K562 (cell line): ENCODE results near the gene CLCN6. TPM values are rescaled to one million over a fixed set of nuclear protein-coding genes. Genes with fewer than 3 reads are reported as not detected.

Experiments used
- BACH1 ChIP-seq: fragments of 200-800 bp; sonication (Bioruptor generic); IDR thresholded peaks from 2 replicates; pipeline ENCODE4 v1.6.1; 2016; ENCODE audit warnings: missing genetic modification characterization, missing compliant biosample characterization
- CTBP1 ChIP-seq: fragments of 450-650 bp; IDR thresholded peaks from 2 replicates; pipeline ENCODE4 v1.6.1; 2016; ENCODE audit warnings: borderline replicate concordance
- DDX20 ChIP-seq: fragments of 450-650 bp; IDR thresholded peaks from 2 replicates; pipeline ENCODE4 v1.6.1; 2016; ENCODE audit warnings: missing genetic modification characterization, low read depth, mild to moderate bottlenecking, missing compliant biosample characterization, moderate library complexity
- DPF2 ChIP-seq: fragments of 450-650 bp; IDR thresholded peaks from 2 replicates; pipeline ENCODE4 v1.6.1; 2016
- HMG20B ChIP-seq: fragments of 250-450 bp; sonication (Bioruptor Pico); IDR thresholded peaks from 2 replicates; pipeline ENCODE4 v1.5.0; 2021; ENCODE audit warnings: mild to moderate bottlenecking
- JUN ChIP-seq, 2 experiments: sonication (generic) in 1 of 2; formaldehyde crosslinking in 1 of 2; IDR thresholded peaks; 2 replicates each; pipeline versions ENCODE4 v1.6.1 to v1.8.0; 2012 to 2022; ENCODE audit warnings: borderline replicate concordance in 2 of 2, mild to moderate bottlenecking in 2 of 2, improper control_type of control experiment in 1 of 2, low read depth in 1 of 2, low read length in 1 of 2, missing genetic modification reagents in 1 of 2
- KHSRP ChIP-seq: fragments of 450-650 bp; IDR thresholded peaks from 2 replicates; pipeline ENCODE4 v1.6.1; 2017
- MLX ChIP-seq, 2 experiments: fragments of 450-650 bp in 1 of 2; sonication (generic) in 1 of 2; formaldehyde crosslinking; conservative IDR thresholded peaks; 2 replicates each; pipeline versions ENCODE4 v1.4.0 to v1.8.1; 2020 to 2022; ENCODE audit warnings: mild to moderate bottlenecking in 1 of 2, missing genetic modification reagents in 1 of 2
- MTA2 ChIP-seq: fragments of 450-650 bp; IDR thresholded peaks from 2 replicates; pipeline ENCODE4 v1.6.1; 2016; ENCODE audit warnings: low read depth
- MTF1 ChIP-seq: fragments of 250-450 bp; sonication (Bioruptor Pico); IDR thresholded peaks from 2 replicates; pipeline ENCODE4 v1.9.0; 2021; ENCODE audit warnings: moderate library complexity, mild to moderate bottlenecking, inconsistent platforms, borderline replicate concordance
- NFE2 ChIP-seq: IDR thresholded peaks from 2 replicates; pipeline ENCODE4 v1.6.1; 2014; ENCODE audit warnings: antibody characterized with exemption, low read depth
- NFE2L1 ChIP-seq: fragments of 450-650 bp; IDR thresholded peaks from 2 replicates; pipeline ENCODE4 v1.6.1; 2016; ENCODE audit warnings: missing genetic modification characterization, low read depth, mild to moderate bottlenecking, missing compliant biosample characterization, moderate library complexity, borderline replicate concordance
- SRF ChIP-seq, 2 experiments: fragments of 250-450, 450-650 bp in 1 of 2; sonication (Bioruptor Pico) in 1 of 2; sonication (generic) in 1 of 2; formaldehyde crosslinking; IDR thresholded peaks; 2 replicates each; pipeline versions ENCODE4 v1.5.0 to v1.5.1; 2020 to 2022; ENCODE audit warnings: mild to moderate bottlenecking in 1 of 2, missing genetic modification reagents in 1 of 2
- TAL1 ChIP-seq: fragments of 450-650 bp; IDR thresholded peaks from 2 replicates; pipeline ENCODE4 v1.6.1; 2016; ENCODE audit warnings: mild to moderate bottlenecking
- TCF3 ChIP-seq: sonication (generic); formaldehyde crosslinking; IDR thresholded peaks from 2 replicates; pipeline ENCODE4 v1.4.0; 2020; ENCODE audit warnings: mild to moderate bottlenecking, missing genetic modification reagents
- TEAD1 ChIP-seq, 2 experiments: fragments of 450-650 bp in 1 of 2; sonication (generic) in 1 of 2; formaldehyde crosslinking; IDR thresholded peaks; 2 replicates each; pipeline versions ENCODE4 v1.4.0 to v1.8.0; 2020 to 2022; ENCODE audit warnings: mild to moderate bottlenecking in 2 of 2, missing genetic modification reagents in 1 of 2
- TEAD4 ChIP-seq, 2 experiments: sonication (generic) in 1 of 2; formaldehyde crosslinking in 1 of 2; IDR thresholded peaks; 2 replicates each; pipeline versions ENCODE4 v1.6.1 to v1.8.0; 2012 to 2022; ENCODE audit warnings: borderline replicate concordance in 1 of 2, inconsistent platforms in 1 of 2, low read length in 1 of 2, mild to moderate bottlenecking in 1 of 2, missing genetic modification reagents in 1 of 2
- THAP7 ChIP-seq: fragments of 250-450 bp; sonication (Bioruptor Pico); IDR thresholded peaks from 2 replicates; pipeline ENCODE4 v1.5.0; 2021
- THRB ChIP-seq: fragments of 450-650 bp; formaldehyde crosslinking; conservative IDR thresholded peaks from 2 replicates; pipeline ENCODE4 v1.4.0; 2022; ENCODE audit warnings: mild to moderate bottlenecking, missing genetic modification characterization
- WHSC1 ChIP-seq: IDR thresholded peaks from one replicate; pipeline ENCODE4 v1.6.1; 2012; ENCODE audit warnings: low read length, control low read depth, inconsistent platforms
- YY1 ChIP-seq, 3 experiments: IDR thresholded peaks; 2 replicates each; pipeline ENCODE4 v1.6.1; 2011; ENCODE audit warnings: low read length in 2 of 3, mild to moderate bottlenecking in 2 of 3, moderate library complexity in 2 of 3, borderline replicate concordance in 1 of 3, control low read depth in 1 of 3, low read depth in 1 of 3; ENCODE audit not compliant: insufficient read depth in 3 of 3, insufficient replicate concordance in 2 of 3, control insufficient read depth in 1 of 3, insufficient read length in 1 of 3; ENCODE audit errors: extremely low read depth in 1 of 3
- ZNF398 ChIP-seq: fragments of 250-450 bp; sonication (Bioruptor Pico); IDR thresholded peaks from 2 replicates; pipeline ENCODE4 v1.8.0; 2021; ENCODE audit warnings: moderate library complexity, mild to moderate bottlenecking, inconsistent platforms
- polyA plus RNA-seq, 8 experiments: library from polyadenylated mRNA; depleted of rRNA in 4 of 8; stranded (reverse) in 5 of 8; unstranded in 3 of 8; fragments of >200 nt; fragmentation: Nextera tagmentation in 2 of 8; fragmentation: Illumina TruSeq in 1 of 8; extraction: Ambion mirVana in 2 of 8; extraction: Trizol in 1 of 8; gene quantifications; 2 replicates each; pipeline versions ENCODE4 v1.2.1 to v1.2.3, GENCODE V29; 2011 to 2014; ENCODE audit warnings: inconsistent platforms in 1 of 8, missing spikeins in 1 of 8
- total RNA-seq, 7 experiments: library from RNA; depleted of rRNA in 6 of 7; stranded (reverse); fragments of >200 nt in 6 of 7; fragmentation: Illumina TruSeq in 2 of 7; extraction: Trizol in 2 of 7; gene quantifications; 2 replicates each; pipeline versions ENCODE4 v1.2.1 to v1.2.3, GENCODE V29; 2011 to 2021; ENCODE audit warnings: low replicate concordance in 1 of 7

Gene CLCN6
- total and polyA plus RNA-seq, 9 of the 15 experiments (the other 6 are each of a cell fraction or from before 2014, with no cell fraction given): 2.0 to 21.8 (median 13.6) TPM

GRCh38 chr1:11797525-11798216 lies 8.3 kb upstream of the CLCN6 start (continued):
- peak; percentile 13; the same call in 1 of the 2 replicates for TF ChIP-seq ZNF398 (CRISPR knock-in tag)
- peak; percentile 52; the same call in 1 of the 2 replicates for TF ChIP-seq KHSRP
- peak; percentile 76; the same call in 1 of the 2 replicates for TF ChIP-seq HMG20B (CRISPR knock-in tag)
- no peak for TF ChIP-seq MTF1 (CRISPR knock-in tag)
- TF ChIP-seq TCF3 (CRISPR knock-in tag): peak; percentile 98
- TF ChIP-seq DPF2: peak; percentile 95
- TF ChIP-seq CTBP1: peak; percentile 58
- TF ChIP-seq MLX (CRISPR knock-in tag; conservative IDR thresholded peaks at IDR 0.05): no peak
- peak; percentile 33; the same call in 1 of the 2 replicates for TF ChIP-seq BACH1
- TF ChIP-seq THRB: 0 out of 2 replicates have a peak, but pooled peaks have one; percentile 15
- TF ChIP-seq DDX20: peak; percentile 80; the same call in 1 of the 2 replicates
- peak; percentile 94 for TF ChIP-seq TEAD4 (IDR thresholded peaks at IDR 0.05; ENCODE audit: low read length)
- no peak for TF ChIP-seq TEAD4 (CRISPR knock-in tag; IDR thresholded peaks at IDR 0.05; ENCODE audit: borderline replicate concordance)
- TF ChIP-seq YY1 (IDR thresholded peaks at IDR 0.05; ENCODE audit: borderline replicate concordance in 1 of 3, control insufficient read depth in 1 of 3, extremely low read depth in 1 of 3, insufficient read depth in 3 of 3, insufficient read length in 1 of 3, insufficient replicate concordance in 2 of 3, low read depth in 1 of 3, low read length in 2 of 3): peak in 2 of 3 experiments; percentile 33 to 74
- peak; percentile 54; the same call in 1 of the 2 replicates for TF ChIP-seq THAP7
- TF ChIP-seq TEAD1 (CRISPR knock-in tag; IDR thresholded peaks at IDR 0.05): peak in 1 of 2 experiments; percentile 85; a peak in 3 of 4 replicates
- TF ChIP-seq NFE2: peak; percentile 87
- TF ChIP-seq TAL1: peak; percentile 95
- peak; percentile 76; the same call in 1 of the 2 replicates for TF ChIP-seq JUN (IDR thresholded peaks at IDR 0.05; ENCODE audit: borderline replicate concordance, low read depth, low read length)
- TF ChIP-seq JUN (CRISPR knock-in tag; IDR thresholded peaks at IDR 0.05; ENCODE audit: borderline replicate concordance): no peak
- peak; percentile 88 for TF ChIP-seq WHSC1
- peak; percentile 92 for TF ChIP-seq MTA2
- TF ChIP-seq NFE2L1 (tag): peak; percentile 54; the same call in 1 of the 2 replicates
- TF ChIP-seq SRF (CRISPR knock-in tag; IDR thresholded peaks at IDR 0.05): peak; percentile 75 to 98; a peak in 3 of 4 replicates
